IPS DF 4.7 (cell line): ENCODE data around the gene RPL6.
"Not testable (repeated sequence)": the region's sequence is repeated elsewhere in the genome, so short reads cannot be mapped to it uniquely, and the experiment has no call there.

Source experiments
- DNase-seq: peaks from one replicate; pipeline ENCODE4 v3.0.0-alpha.2; 2013; ENCODE audit warnings: low spot score; ENCODE audit errors: extremely low read depth

The RPL6 gene

GRCh38 chr12:112409064-112409905 is at the start of gene RPL6:
TSS of gene RPL6 (minus strand) at chr12:112409605. CDS start at chr12:112408656, 949 bp downstream.
- no peak for DNase-seq

GRCh38 chr12:112458751-112459150 is 49.3 kb upstream of the RPL6 start:
- DNase-seq: no peak

- DNase-seq: no peak
These were observed 48.9 kb upstream of the RPL6 start for GRCh38 chr12:112458330-112458729.

- DNase-seq: not testable (repeated sequence)
These were observed 47.7 kb upstream of the RPL6 start for GRCh38 chr12:112457142-112457541.

- no peak for DNase-seq
These were observed 46.6 kb upstream of the RPL6 start for GRCh38 chr12:112456029-112456428.

GRCh38 chr12:112450725-112451124 is 41.3 kb upstream of the RPL6 start:
- DNase-seq: no peak

- not testable (repeated sequence) for DNase-seq
These were observed 38.8 kb upstream of the RPL6 start for GRCh38 chr12:112448165-112448564.

GRCh38 chr12:112447106-112447505 is 37.7 kb upstream of the RPL6 start:
- DNase-seq: no peak

- no peak for DNase-seq
These were observed 36.8 kb upstream of the RPL6 start for GRCh38 chr12:112446008-112446725.

- DNase-seq: no peak
These were observed 34.5 kb upstream of the RPL6 start for GRCh38 chr12:112443916-112444315.

GRCh38 chr12:112440653-112441052 is 31.2 kb upstream of the RPL6 start:
- DNase-seq: not testable (repeated sequence)

- no peak for DNase-seq
These were observed 30.4 kb upstream of the RPL6 start for GRCh38 chr12:112439769-112440168.

GRCh38 chr12:112438645-112439044 is 29.2 kb upstream of the RPL6 start:
- DNase-seq: not testable (repeated sequence)

GRCh38 chr12:112433551-112433950 is 24.1 kb upstream of the RPL6 start:
- DNase-seq: no peak

GRCh38 chr12:112431965-112432364 is 22.6 kb upstream of the RPL6 start:
- no peak for DNase-seq

- DNase-seq: no peak
These were observed 21.5 kb upstream of the RPL6 start for GRCh38 chr12:112430929-112431328.

GRCh38 chr12:112427760-112428159 is 18.4 kb upstream of the RPL6 start:
- no peak for DNase-seq

- DNase-seq: no peak
These were observed 16.4 kb upstream of the RPL6 start for GRCh38 chr12:112425582-112426382.

- DNase-seq: no peak
These were observed 14.7 kb upstream of the RPL6 start for GRCh38 chr12:112424126-112424525.

- no peak for DNase-seq
These were observed 13.1 kb upstream of the RPL6 start for GRCh38 chr12:112422531-112422930.

GRCh38 chr12:112421363-112421762 is 12.0 kb upstream of the RPL6 start:
- DNase-seq: no peak

- no peak for DNase-seq
These were observed 11.3 kb upstream of the RPL6 start for GRCh38 chr12:112420740-112421139.
